ENCODE measurements around the gene EZH2.

EZH2 gene

GRCh38 chr7:148903504-148903903, 19.4 kb upstream of the EZH2 start:
- no peak for DNase-seq (ENCODE audit: low read depth)
- no peak overlapping the region for H3K4me3 ChIP-seq (ENCODE audit: low read depth, low read length)
- TF ChIP-seq, protein P1, sequence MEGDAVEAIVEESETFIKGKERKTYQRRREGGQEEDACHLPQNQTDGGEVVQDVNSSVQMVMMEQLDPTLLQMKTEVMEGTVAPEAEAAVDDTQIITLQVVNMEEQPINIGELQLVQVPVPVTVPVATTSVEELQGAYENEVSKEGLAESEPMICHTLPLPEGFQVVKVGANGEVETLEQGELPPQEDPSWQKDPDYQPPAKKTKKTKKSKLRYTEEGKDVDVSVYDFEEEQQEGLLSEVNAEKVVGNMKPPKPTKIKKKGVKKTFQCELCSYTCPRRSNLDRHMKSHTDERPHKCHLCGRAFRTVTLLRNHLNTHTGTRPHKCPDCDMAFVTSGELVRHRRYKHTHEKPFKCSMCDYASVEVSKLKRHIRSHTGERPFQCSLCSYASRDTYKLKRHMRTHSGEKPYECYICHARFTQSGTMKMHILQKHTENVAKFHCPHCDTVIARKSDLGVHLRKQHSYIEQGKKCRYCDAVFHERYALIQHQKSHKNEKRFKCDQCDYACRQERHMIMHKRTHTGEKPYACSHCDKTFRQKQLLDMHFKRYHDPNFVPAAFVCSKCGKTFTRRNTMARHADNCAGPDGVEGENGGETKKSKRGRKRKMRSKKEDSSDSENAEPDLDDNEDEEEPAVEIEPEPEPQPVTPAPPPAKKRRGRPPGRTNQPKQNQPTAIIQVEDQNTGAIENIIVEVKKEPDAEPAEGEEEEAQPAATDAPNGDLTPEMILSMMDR (conservative IDR thresholded peaks at IDR 0.05; ENCODE audit: low read depth, low read length): no peak

GRCh38 chr7:148901178-148901577, 17.1 kb upstream of the EZH2 start:
- no peak overlapping the region for H3K4me3 ChIP-seq (ENCODE audit: low read depth, low read length)
- TF ChIP-seq, protein P1 (conservative IDR thresholded peaks at IDR 0.05; ENCODE audit: low read depth, low read length): no peak
- no peak for DNase-seq (ENCODE audit: low read depth)

DNA sequence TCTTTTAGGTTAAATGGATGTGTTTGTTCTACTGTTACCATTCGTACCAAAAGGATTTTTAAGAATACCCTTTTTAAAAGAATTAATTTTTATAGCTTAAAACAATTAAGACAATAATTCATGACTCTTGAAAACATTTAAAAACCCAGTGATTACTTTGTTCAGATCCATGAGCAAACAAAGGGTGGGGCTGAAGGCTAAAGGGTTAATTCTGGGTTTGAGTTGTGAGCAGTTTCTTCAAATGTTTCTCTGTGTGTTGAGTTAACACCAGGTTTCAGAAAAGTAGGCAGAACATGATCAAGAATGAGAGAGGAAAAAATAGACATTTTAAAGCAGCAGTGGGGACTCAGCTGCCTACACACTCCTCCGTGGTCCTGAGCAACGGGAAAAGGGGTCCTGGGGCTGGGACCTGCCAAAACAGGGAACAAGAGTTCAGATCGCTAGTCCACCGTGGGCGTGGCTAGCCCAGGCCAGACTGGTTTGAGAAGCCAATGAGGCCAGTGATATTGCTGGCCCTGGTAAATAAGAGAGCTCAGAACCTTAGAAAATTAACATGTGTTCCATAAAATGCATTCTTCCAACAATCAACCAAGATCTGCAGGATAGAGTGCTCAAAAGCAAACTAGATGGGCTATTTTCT, 14.9 kb upstream of the EZH2 start:
- TF ChIP-seq, protein P1 (conservative IDR thresholded peaks at IDR 0.05; ENCODE audit: low read depth, low read length): no peak
- H3K4me3 ChIP-seq (ENCODE audit: low read depth, low read length): no peak overlapping the region
- DNase-seq (ENCODE audit: low read depth): no peak

- DNase-seq (ENCODE audit: low read depth): no peak
- H3K4me3 ChIP-seq (ENCODE audit: low read depth, low read length): no peak overlapping the region
- TF ChIP-seq, protein P1 (conservative IDR thresholded peaks at IDR 0.05; ENCODE audit: low read depth, low read length): no peak
Measured at GRCh38 chr7:148894591-148894990, 10.5 kb upstream of the EZH2 start.

GRCh38 chr7:148893071-148893470, 9.0 kb upstream of the EZH2 start:
- TF ChIP-seq, protein P1 (conservative IDR thresholded peaks at IDR 0.05; ENCODE audit: low read depth, low read length): no peak
- DNase-seq (ENCODE audit: low read depth): no peak

GRCh38 chr7:148888300-148888699, 4.2 kb upstream of the EZH2 start:
- TF ChIP-seq, protein P1 (conservative IDR thresholded peaks at IDR 0.05; ENCODE audit: low read depth, low read length): no peak
- H3K4me3 ChIP-seq (ENCODE audit: low read depth, low read length): no peak overlapping the region
- DNase-seq (ENCODE audit: low read depth): no peak

More at GRCh38 chr7:148893071-148893470, 9.0 kb upstream of the EZH2 start:
- H3K4me3 ChIP-seq (ENCODE audit: low read depth, low read length): no peak overlapping the region

GRCh38 chr7:148886844-148887243, 2.8 kb upstream of the EZH2 start:
- no peak overlapping the region for H3K4me3 ChIP-seq (ENCODE audit: low read depth, low read length)
- TF ChIP-seq, protein P1 (conservative IDR thresholded peaks at IDR 0.05; ENCODE audit: low read depth, low read length): no peak
- no peak for DNase-seq (ENCODE audit: low read depth)
